ENCODE results near the gene GSE1. TPM values are rescaled to one million over a fixed set of nuclear protein-coding genes. Genes with fewer than 3 reads are reported as not detected.

GSE1 gene
- total RNA-seq, 1 donor from 2014 or later, result 80.8 TPM

GRCh38 chr16:85644093-85644712 is 31.1 kb downstream of the GSE1 start:
- intact Hi-C loops (cut with DNase I), result no loop called here
- DNase-seq (ENCODE audit: extremely low spot score in 2 of 2), result no peak
- Histone ChIP-seq H3K9me3 (no peaks in the 10 kb centered on the region), H3K27ac (no peak overlapping the region), H3K4me3 (no peak overlapping the region), H3K27me3 (no peaks in the 10 kb centered on the region), H3K36me3 (no peaks in the 10 kb centered on the region), H3K4me1 (peaks cover 35% of the 10 kb centered on the region)
- TF ChIP-seq, protein P1, sequence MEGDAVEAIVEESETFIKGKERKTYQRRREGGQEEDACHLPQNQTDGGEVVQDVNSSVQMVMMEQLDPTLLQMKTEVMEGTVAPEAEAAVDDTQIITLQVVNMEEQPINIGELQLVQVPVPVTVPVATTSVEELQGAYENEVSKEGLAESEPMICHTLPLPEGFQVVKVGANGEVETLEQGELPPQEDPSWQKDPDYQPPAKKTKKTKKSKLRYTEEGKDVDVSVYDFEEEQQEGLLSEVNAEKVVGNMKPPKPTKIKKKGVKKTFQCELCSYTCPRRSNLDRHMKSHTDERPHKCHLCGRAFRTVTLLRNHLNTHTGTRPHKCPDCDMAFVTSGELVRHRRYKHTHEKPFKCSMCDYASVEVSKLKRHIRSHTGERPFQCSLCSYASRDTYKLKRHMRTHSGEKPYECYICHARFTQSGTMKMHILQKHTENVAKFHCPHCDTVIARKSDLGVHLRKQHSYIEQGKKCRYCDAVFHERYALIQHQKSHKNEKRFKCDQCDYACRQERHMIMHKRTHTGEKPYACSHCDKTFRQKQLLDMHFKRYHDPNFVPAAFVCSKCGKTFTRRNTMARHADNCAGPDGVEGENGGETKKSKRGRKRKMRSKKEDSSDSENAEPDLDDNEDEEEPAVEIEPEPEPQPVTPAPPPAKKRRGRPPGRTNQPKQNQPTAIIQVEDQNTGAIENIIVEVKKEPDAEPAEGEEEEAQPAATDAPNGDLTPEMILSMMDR (IDR thresholded peaks at IDR 0.05), result no peak
- no peak for TF ChIP-seq POLR2A (IDR thresholded peaks at IDR 0.05)
- no peak for TF ChIP-seq POLR2AphosphoS5 (IDR thresholded peaks at IDR 0.05; ENCODE audit: insufficient read depth in 1 of 2, low read depth in 1 of 2)

DNA sequence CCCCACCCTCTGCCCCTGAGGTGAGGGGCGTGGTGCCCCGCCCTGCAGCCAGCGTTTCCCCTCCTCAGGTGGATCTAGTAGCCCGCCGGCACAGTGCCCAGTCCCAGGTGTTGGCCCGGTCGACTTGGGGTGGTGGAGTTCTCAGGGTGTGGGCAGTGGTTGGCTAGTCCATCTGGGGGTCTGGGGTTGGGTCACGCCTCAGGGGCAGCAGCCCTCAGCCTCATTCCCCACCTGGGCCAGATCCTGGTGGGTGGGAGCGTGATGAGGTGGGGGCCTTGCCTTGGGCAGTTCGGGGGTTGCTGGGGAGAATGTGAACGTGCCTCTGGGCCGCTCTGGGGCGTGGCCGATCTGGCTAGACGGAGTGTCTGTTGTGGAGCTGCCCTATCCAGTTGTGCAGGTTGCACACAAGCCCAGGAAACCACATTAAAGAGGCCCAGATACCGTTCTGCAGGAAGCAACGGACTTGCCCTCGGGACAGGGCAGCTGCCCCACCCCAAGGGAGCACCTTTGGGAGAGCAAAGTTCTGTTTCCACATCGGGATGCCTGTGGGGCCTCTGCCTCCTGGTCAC is 32.0 kb downstream of the GSE1 start:
- no peaks in the 10 kb centered on the region for H3K27me3 ChIP-seq
- intact Hi-C loops (cut with DNase I), result no loop called here
- no peak overlapping the region for H3K4me3 ChIP-seq
- no peak for DNase-seq (ENCODE audit: extremely low spot score in 2 of 2)
- H3K9me3 ChIP-seq, result no peaks in the 10 kb centered on the region
- no peaks in the 10 kb centered on the region for H3K36me3 ChIP-seq
- no peak overlapping the region for H3K27ac ChIP-seq
- TF ChIP-seq POLR2AphosphoS5 (IDR thresholded peaks at IDR 0.05; ENCODE audit: insufficient read depth in 1 of 2, low read depth in 1 of 2), result no peak
- TF ChIP-seq, protein P1 (IDR thresholded peaks at IDR 0.05), result no peak
- no peak for TF ChIP-seq POLR2A (IDR thresholded peaks at IDR 0.05)
- peaks cover 28% of the 10 kb centered on the region for H3K4me1 ChIP-seq

DNA sequence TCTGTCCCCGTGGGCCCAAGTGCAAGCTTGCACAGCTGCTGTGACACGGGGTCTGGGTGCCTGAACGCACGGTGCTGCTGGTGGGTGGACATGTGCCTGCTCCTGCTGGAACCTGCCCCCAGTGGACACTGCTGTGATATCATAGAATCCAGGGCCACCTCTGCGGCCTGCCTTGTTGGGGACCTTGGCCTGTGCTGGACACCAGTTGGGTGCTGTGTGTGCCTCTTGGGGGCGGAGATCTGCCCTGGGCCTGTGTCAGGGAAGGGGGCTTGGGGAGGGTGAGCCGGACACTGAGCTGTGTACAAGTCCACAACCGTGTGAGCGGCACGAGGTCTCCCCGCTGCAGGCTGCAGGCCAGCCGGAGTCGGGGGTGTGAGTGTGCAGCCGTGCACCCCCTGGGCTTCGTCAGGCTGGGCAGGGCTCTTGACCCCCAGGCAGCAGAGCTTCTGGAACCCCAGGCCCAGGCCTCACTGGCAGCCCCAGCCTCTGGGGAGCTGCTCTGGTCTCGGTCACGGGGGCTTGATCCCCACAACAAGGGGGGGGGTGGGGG is 33.3 kb downstream of the GSE1 start:
- Histone ChIP-seq H3K4me3 (no peak overlapping the region), H3K4me1 (peaks cover 28% of the 10 kb centered on the region), H3K27me3 (no peaks in the 10 kb centered on the region), H3K9me3 (no peaks in the 10 kb centered on the region), H3K36me3 (no peaks in the 10 kb centered on the region), H3K27ac (no peak overlapping the region)
- TF ChIP-seq POLR2AphosphoS5 (IDR thresholded peaks at IDR 0.05; ENCODE audit: insufficient read depth in 1 of 2, low read depth in 1 of 2), result no peak
- no peak for TF ChIP-seq POLR2A (IDR thresholded peaks at IDR 0.05)
- TF ChIP-seq, protein P1 (IDR thresholded peaks at IDR 0.05), result no peak
- no peak for DNase-seq (ENCODE audit: extremely low spot score in 2 of 2)
- intact Hi-C loops (cut with DNase I), result no loop called here

GRCh38 chr16:85646976-85647375 is 33.9 kb downstream of the GSE1 start:
- no peak overlapping the region for H3K27ac ChIP-seq
- no peak for DNase-seq (ENCODE audit: extremely low spot score in 2 of 2)
- TF ChIP-seq POLR2AphosphoS5 (IDR thresholded peaks at IDR 0.05; ENCODE audit: insufficient read depth in 1 of 2, low read depth in 1 of 2), result no peak
- H3K9me3 ChIP-seq, result no peaks in the 10 kb centered on the region
- intact Hi-C loops (cut with DNase I), result no loop called here
- no peak overlapping the region for H3K4me3 ChIP-seq
- H3K36me3 ChIP-seq, result no peaks in the 10 kb centered on the region
- H3K4me1 ChIP-seq, result peaks cover 29% of the 10 kb centered on the region
- H3K27me3 ChIP-seq, result no peaks in the 10 kb centered on the region

DNA sequence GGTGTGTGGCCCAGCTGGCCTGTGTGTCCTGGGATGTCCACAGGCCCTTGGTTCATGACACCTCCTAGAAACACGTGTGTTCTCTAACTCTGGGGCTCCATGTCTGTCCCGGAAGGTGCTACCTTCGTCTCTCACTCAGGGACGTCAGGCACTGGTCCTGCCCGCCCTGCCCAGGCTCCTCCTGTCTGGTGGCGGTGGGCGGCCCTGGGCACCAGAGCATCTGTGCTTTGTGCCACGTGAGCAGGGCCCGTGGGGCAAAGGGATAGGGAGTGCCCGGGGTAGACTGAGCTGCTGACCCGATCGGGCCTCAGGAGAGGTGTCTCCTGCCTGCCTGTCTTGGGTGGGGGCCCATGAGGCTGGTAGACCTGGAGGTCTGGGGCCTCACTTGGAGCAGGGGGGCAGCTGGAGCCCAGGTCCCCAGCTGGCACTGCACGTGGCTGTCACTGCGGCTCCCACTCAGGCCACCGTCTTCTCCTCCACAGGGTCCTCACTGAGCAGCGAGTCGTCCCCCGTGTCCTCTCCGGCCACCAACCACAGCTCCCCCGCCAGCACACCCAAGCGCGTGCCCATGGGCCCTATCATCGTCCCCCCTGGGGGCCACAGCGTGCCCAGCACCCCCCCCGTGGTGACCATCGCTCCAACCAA is 35.1 kb downstream of the GSE1 start:
- no peaks in the 10 kb centered on the region for H3K9me3 ChIP-seq
- no peak for TF ChIP-seq POLR2A (IDR thresholded peaks at IDR 0.05)
- TF ChIP-seq, protein P1 (IDR thresholded peaks at IDR 0.05), result no peak
- TF ChIP-seq POLR2AphosphoS5 (IDR thresholded peaks at IDR 0.05; ENCODE audit: insufficient read depth in 1 of 2, low read depth in 1 of 2), result no peak
- H3K27me3 ChIP-seq, result no peaks in the 10 kb centered on the region
- peaks cover 39% of the 10 kb centered on the region for H3K4me1 ChIP-seq
- no peak overlapping the region for H3K27ac ChIP-seq
- intact Hi-C loops (cut with DNase I), result no loop called here
- DNase-seq (ENCODE audit: extremely low spot score in 2 of 2), result no peak
- no peak overlapping the region for H3K4me3 ChIP-seq
- no peaks in the 10 kb centered on the region for H3K36me3 ChIP-seq
